Measurements from ENCODE around the gene TOPORS.

- TF ChIP-seq CTCF (IDR thresholded peaks at IDR 0.05), result no peak
- no peak for TF ChIP-seq POLR2AphosphoS5 (IDR thresholded peaks at IDR 0.05)
Measured at GRCh38 chr9:32596936-32597335, 44.5 kb upstream of the TOPORS start.

Measured in breast epithelium (tissue), 3 donors.